HepG2 (cell line): ENCODE data around the gene PLEKHG5. TPM values are rescaled to one million over a fixed set of nuclear protein-coding genes. Genes with fewer than 3 reads are reported as not detected.

ENCODE experiments used
- EP300 ChIP-seq, 3 experiments: sonication (generic) in 1 of 3; formaldehyde crosslinking in 1 of 3; IDR thresholded peaks; 2 replicates each; pipeline versions ENCODE4 v1.5.1 to v1.6.1; 2011 to 2020; ENCODE audit warnings: low read depth in 2 of 3, low read length in 2 of 3, borderline replicate concordance in 1 of 3, improper control_type of control experiment in 1 of 3, mild to moderate bottlenecking in 1 of 3, missing genetic modification reagents in 1 of 3, moderate library complexity in 1 of 3
- FOXO1 ChIP-seq: sonication (generic); formaldehyde crosslinking; IDR thresholded peaks from 2 replicates; pipeline ENCODE4 v1.4.0; 2020; ENCODE audit warnings: missing genetic modification reagents
- GATA4 ChIP-seq: sonication (generic); IDR thresholded peaks from 2 replicates; pipeline ENCODE4 v1.6.1; 2016; ENCODE audit warnings: antibody characterized with exemption, low read depth, borderline replicate concordance
- HHEX ChIP-seq: IDR thresholded peaks from 2 replicates; pipeline ENCODE4 v1.6.1; 2016; ENCODE audit warnings: control low read depth
- KDM6A ChIP-seq: IDR thresholded peaks from 2 replicates; pipeline ENCODE4 v1.6.1; 2016; ENCODE audit warnings: low read depth
- MIXL1 ChIP-seq: IDR thresholded peaks from 2 replicates; pipeline ENCODE4 v1.6.1; 2016
- SOX13 ChIP-seq, 3 experiments: fragments of 450-650 bp in 1 of 3; sonication (generic) in 1 of 3; formaldehyde crosslinking in 1 of 3; IDR thresholded peaks in 2 of 3; conservative IDR thresholded peaks in 1 of 3; 2 replicates each; pipeline versions ENCODE4 v1.5.0 to v1.6.1; 2016 to 2020; ENCODE audit warnings: antibody characterized with exemption in 1 of 3, mild to moderate bottlenecking in 1 of 3, missing compliant biosample characterization in 1 of 3, missing genetic modification reagents in 1 of 3, moderate library complexity in 1 of 3
- SRSF4 ChIP-seq: fragments of 200-400 bp; formaldehyde crosslinking; IDR thresholded peaks from one replicate; pipeline ENCODE4 v1.6.1; 2018; ENCODE audit warnings: mild to moderate bottlenecking, low read depth, low read length, moderate library complexity; ENCODE audit not compliant: poor library complexity, severe bottlenecking
- SSRP1 ChIP-seq: IDR thresholded peaks from 2 replicates; pipeline ENCODE4 v1.6.1; 2016; ENCODE audit warnings: control low read depth
- TEAD3 ChIP-seq: optimal IDR thresholded peaks from 2 replicates; pipeline ENCODE3; 2016; ENCODE audit warnings: borderline replicate concordance
- ZFP36 ChIP-seq: fragments of 150-350 bp; IDR thresholded peaks from 2 replicates; pipeline ENCODE4 v1.6.1; 2018; ENCODE audit warnings: borderline replicate concordance, low read length, low read depth; ENCODE audit not compliant: partially characterized antibody
- ZNF556 ChIP-seq: sonication (generic); formaldehyde crosslinking; IDR thresholded peaks from 2 replicates; pipeline ENCODE4 v1.4.0; 2020; ENCODE audit warnings: mild to moderate bottlenecking, missing genetic modification reagents, borderline replicate concordance
- ZNF709 ChIP-seq: sonication (generic); formaldehyde crosslinking; IDR thresholded peaks from 2 replicates; pipeline ENCODE4 v1.5.0; 2020; ENCODE audit warnings: mild to moderate bottlenecking, missing genetic modification reagents
- polyA plus RNA-seq, 8 experiments: library from polyadenylated mRNA; depleted of rRNA in 3 of 8; stranded (reverse) in 7 of 8; unstranded in 1 of 8; fragments of >200 nt; fragmentation: Illumina TruSeq in 4 of 8; extraction: Trizol in 4 of 8; gene quantifications; 2 replicates each; pipeline versions ENCODE4 v1.2.1 to v1.2.3, GENCODE V29; 2011 to 2016; ENCODE audit warnings: low read depth in 4 of 8, missing spikeins in 1 of 8, mixed read lengths in 1 of 8; ENCODE audit not compliant: insufficient read depth in 1 of 8
- total RNA-seq, 5 experiments: library from RNA; depleted of rRNA; stranded (reverse); fragments of >200 nt; fragmentation: Illumina TruSeq; extraction: Trizol; gene quantifications; 2 replicates each; pipeline ENCODE4 v1.2.3, GENCODE V29; 2016; ENCODE audit warnings: low read depth in 1 of 5
- TF ChIP-seq, protein P1 (sequence below): sonication (generic); formaldehyde crosslinking; IDR thresholded peaks from 2 replicates; pipeline ENCODE4 v1.5.1; 2020; ENCODE audit warnings: mild to moderate bottlenecking, missing genetic modification reagents
- TF ChIP-seq, protein P2 (sequence below): sonication (generic); formaldehyde crosslinking; IDR thresholded peaks from 2 replicates; pipeline ENCODE4 v1.4.0; 2020; ENCODE audit warnings: mild to moderate bottlenecking, missing genetic modification reagents
- TF ChIP-seq, protein P3 (sequence below): sonication (generic); formaldehyde crosslinking; IDR thresholded peaks from 2 replicates; pipeline ENCODE4 v1.4.0; 2020; ENCODE audit warnings: mild to moderate bottlenecking, missing genetic modification reagents
- TF ChIP-seq, protein P4 (sequence below): IDR thresholded peaks from 2 replicates; pipeline ENCODE4 v1.6.1; 2012; ENCODE audit warnings: low read depth, low read length, improper control_type of control experiment
- TF ChIP-seq, protein P5 (sequence below): sonication (generic); formaldehyde crosslinking; IDR thresholded peaks from 2 replicates; pipeline ENCODE4 v1.5.0; 2020; ENCODE audit warnings: missing genetic modification reagents, mild to moderate bottlenecking, borderline replicate concordance
- TF ChIP-seq, protein P6 (sequence below): sonication (generic); formaldehyde crosslinking; IDR thresholded peaks from 2 replicates; pipeline ENCODE4 v1.4.0; 2020; ENCODE audit warnings: missing genetic modification reagents

The PLEKHG5 gene
- total and polyA plus RNA-seq, 2 of the 13 experiments (the other 11 are each of a cell fraction or from before 2014, with no cell fraction given), result 1.9 to 3.5 TPM

DNA sequence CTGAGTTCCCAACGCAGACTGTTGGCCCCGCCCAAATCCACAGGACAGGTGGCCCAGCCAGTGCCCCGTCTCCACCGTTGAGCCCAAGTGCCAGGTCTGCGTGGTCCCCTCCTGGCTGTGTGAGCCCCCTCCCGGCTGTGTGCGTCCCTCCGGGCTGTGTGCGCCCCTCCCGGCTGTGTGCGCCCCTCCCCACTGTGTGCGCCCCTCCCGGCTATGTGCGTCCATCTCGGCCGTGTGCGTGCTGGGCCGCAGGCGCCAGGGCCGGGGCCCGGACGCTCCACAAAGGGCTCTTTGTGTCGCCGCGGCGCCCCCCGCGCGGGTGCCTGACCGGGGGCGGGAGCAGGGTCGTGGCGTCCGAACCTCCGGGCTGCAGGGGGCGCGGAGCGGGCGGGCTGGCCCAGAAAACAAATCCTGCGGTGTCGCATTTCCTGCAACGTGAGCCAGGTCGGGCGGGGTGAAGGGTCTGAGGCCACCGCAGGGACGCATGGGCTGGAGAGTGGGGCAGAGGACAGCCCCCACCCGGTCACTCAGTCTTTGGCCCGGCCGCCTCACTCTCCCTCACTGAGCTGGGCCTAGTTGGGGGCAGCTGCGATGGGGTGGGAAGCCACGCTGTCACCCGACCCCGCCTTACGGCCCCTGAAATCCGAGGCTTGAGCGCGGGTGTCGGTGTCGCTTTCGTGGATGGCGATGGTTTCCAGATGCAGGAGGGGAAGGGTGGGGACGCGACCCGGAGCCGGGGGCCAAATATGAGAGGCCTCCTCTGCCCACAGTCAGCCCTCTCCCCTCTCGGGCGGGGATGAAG lies 44.2 kb downstream of the PLEKHG5 start (continued):
- TF ChIP-seq MIXL1 (CRISPR knock-in tag), result peak; percentile 45
- TF ChIP-seq, protein P1, sequence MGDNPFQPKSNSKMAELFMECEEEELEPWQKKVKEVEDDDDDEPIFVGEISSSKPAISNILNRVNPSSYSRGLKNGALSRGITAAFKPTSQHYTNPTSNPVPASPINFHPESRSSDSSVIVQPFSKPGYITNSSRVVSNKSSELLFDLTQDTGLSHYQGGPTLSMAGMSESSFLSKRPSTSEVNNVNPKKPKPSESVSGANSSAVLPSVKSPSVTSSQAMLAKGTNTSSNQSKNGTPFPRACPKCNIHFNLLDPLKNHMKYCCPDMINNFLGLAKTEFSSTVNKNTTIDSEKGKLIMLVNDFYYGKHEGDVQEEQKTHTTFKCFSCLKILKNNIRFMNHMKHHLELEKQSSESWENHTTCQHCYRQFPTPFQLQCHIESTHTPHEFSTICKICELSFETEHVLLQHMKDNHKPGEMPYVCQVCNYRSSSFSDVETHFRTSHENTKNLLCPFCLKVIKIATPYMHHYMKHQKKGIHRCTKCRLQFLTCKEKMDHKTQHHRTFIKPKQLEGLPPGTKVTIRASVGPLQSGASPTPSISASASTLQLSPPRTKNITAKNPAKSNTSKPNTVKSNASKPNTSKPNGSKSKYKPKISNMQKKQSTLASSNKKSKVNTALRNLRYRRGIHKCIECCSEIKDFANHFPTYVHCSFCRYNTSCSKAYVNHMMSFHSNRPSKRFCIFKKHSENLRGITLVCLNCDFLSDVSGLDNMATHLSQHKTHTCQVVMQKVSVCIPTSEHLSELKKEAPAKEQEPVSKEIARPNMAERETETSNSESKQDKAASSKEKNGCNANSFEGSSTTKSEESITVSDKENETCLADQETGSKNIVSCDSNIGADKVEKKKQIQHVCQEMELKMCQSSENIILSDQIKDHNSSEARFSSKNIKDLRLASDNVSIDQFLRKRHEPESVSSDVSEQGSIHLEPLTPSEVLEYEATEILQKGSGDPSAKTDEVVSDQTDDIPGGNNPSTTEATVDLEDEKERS (CRISPR knock-in tag), result no peak
- no peak; the same call in 1 of the 2 replicates for TF ChIP-seq SSRP1
- TF ChIP-seq, protein P2, sequence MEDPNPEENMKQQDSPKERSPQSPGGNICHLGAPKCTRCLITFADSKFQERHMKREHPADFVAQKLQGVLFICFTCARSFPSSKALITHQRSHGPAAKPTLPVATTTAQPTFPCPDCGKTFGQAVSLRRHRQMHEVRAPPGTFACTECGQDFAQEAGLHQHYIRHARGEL (CRISPR knock-in tag), result 0 out of 2 replicates have a peak, but pooled peaks have one; percentile 40
- peak; percentile 69 for TF ChIP-seq FOXO1 (CRISPR knock-in tag)
- no peak for TF ChIP-seq ZFP36
- 0 out of 2 replicates have a peak, but pooled peaks have one; percentile 74 for TF ChIP-seq ZNF556
- TF ChIP-seq, protein P3, sequence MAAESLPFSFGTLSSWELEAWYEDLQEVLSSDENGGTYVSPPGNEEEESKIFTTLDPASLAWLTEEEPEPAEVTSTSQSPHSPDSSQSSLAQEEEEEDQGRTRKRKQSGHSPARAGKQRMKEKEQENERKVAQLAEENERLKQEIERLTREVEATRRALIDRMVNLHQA, result no peak
- no peak for TF ChIP-seq HHEX (CRISPR knock-in tag)
- TF ChIP-seq, protein P4, sequence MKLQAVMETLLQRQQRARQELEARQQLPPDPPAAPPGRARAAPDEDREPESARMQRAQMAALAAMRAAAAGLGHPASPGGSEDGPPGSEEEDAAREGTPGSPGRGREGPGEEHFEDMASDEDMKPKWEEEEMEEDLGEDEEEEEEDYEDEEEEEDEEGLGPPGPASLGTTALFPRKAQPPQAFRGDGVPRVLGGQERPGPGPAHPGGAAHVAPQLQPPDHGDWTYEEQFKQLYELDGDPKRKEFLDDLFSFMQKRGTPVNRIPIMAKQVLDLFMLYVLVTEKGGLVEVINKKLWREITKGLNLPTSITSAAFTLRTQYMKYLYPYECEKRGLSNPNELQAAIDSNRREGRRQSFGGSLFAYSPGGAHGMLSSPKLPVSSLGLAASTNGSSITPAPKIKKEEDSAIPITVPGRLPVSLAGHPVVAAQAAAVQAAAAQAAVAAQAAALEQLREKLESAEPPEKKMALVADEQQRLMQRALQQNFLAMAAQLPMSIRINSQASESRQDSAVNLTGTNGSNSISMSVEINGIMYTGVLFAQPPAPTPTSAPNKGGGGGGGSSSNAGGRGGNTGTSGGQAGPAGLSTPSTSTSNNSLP, result no peak
- TF ChIP-seq TEAD3 (CRISPR knock-in tag), result peak; percentile 56
- no peak for TF ChIP-seq SRSF4
- TF ChIP-seq, protein P5, sequence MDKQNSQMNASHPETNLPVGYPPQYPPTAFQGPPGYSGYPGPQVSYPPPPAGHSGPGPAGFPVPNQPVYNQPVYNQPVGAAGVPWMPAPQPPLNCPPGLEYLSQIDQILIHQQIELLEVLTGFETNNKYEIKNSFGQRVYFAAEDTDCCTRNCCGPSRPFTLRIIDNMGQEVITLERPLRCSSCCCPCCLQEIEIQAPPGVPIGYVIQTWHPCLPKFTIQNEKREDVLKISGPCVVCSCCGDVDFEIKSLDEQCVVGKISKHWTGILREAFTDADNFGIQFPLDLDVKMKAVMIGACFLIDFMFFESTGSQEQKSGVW (CRISPR knock-in tag), result 0 out of 2 replicates have a peak, but pooled peaks have one; percentile 25
- peak; percentile 69; the same call in 1 of the 2 replicates for TF ChIP-seq KDM6A (CRISPR knock-in tag)
- TF ChIP-seq, protein P6, sequence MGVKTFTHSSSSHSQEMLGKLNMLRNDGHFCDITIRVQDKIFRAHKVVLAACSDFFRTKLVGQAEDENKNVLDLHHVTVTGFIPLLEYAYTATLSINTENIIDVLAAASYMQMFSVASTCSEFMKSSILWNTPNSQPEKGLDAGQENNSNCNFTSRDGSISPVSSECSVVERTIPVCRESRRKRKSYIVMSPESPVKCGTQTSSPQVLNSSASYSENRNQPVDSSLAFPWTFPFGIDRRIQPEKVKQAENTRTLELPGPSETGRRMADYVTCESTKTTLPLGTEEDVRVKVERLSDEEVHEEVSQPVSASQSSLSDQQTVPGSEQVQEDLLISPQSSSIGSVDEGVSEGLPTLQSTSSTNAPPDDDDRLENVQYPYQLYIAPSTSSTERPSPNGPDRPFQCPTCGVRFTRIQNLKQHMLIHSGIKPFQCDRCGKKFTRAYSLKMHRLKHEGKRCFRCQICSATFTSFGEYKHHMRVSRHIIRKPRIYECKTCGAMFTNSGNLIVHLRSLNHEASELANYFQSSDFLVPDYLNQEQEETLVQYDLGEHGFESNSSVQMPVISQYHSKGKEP (CRISPR knock-in tag), result no peak
- no peak; the same call in 1 of the 2 replicates for TF ChIP-seq SOX13 (IDR thresholded peaks at IDR 0.05)
- peak in 1 of 2 experiments; percentile 53; a peak in 1 of 4 replicates for TF ChIP-seq SOX13 (CRISPR knock-in tag; conservative IDR thresholded peaks at IDR 0.05 in 1 of 2, IDR thresholded peaks at IDR 0.05 in 1 of 2)
- TF ChIP-seq EP300 (IDR thresholded peaks at IDR 0.05; ENCODE audit: low read depth in 2 of 2, low read length in 2 of 2), result peak in 1 of 2 experiments; percentile 62; a peak in 2 of 4 replicates
- TF ChIP-seq EP300 (CRISPR knock-in tag; IDR thresholded peaks at IDR 0.05; ENCODE audit: borderline replicate concordance), result 0 out of 2 replicates have a peak, but pooled peaks have one; percentile 16
- TF ChIP-seq GATA4, result peak; percentile 29; the same call in 1 of the 2 replicates
- TF ChIP-seq ZNF709, result peak; percentile 81
